Endothelial cell of umbilical vein (primary cell): ENCODE data around the gene MYDGF.

Experiments
- POLR2A ChIP-seq: IDR thresholded peaks from 2 replicates; pipeline ENCODE4 v1.6.1; 2012; ENCODE audit warnings: low read depth, mild to moderate bottlenecking, control low read depth, low read length
- POLR2AphosphoS5 ChIP-seq: IDR thresholded peaks from 2 replicates; pipeline ENCODE4 v1.6.1; 2012; ENCODE audit warnings: low read depth, mild to moderate bottlenecking, control low read depth, low read length, moderate library complexity; ENCODE audit not compliant: insufficient read depth
- TF ChIP-seq, protein P1 (sequence below): IDR thresholded peaks from 2 replicates; pipeline ENCODE4 v1.6.1; 2011; ENCODE audit not compliant: insufficient read depth, insufficient read length

DNA sequence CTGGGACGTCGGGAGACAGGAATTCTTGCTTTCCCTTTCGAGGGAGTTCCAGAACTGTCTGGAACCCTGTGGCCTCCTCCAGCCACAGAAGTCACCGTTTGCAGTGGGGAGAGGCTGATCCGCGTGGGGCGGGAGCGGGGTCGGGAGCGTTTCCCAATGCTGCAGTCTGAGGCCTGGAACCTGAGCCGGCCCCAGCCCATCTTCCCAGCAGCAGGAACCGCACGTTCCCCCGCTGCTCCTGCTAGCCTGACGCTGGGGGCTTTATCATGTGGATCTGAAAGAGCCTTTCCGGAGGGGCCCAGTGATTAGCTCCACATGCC lies 40.1 kb upstream of the MYDGF start:
- TF ChIP-seq, protein P1, sequence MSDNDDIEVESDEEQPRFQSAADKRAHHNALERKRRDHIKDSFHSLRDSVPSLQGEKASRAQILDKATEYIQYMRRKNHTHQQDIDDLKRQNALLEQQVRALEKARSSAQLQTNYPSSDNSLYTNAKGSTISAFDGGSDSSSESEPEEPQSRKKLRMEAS = no peak
- TF ChIP-seq POLR2A = no peak
- no peak for TF ChIP-seq POLR2AphosphoS5
